ENCODE data around the gene VAV3. TPM values are rescaled to one million over a fixed set of nuclear protein-coding genes. Genes with fewer than 3 reads are reported as not detected.

VAV3 gene
- total RNA-seq, 1 experiment from 2014 or later = 2.7 TPM

- no peak for DNase-seq (ENCODE audit: low read depth, low spot score)
- in situ Hi-C loops (cut with HindIII; ENCODE audit: low pct_unique_long_range_greater_than_20kb, low sequenced_read_pairs) = no loop called here
Observed at GRCh38 chr1:107588321-107588720, 376.7 kb downstream of the VAV3 start.

DNA sequence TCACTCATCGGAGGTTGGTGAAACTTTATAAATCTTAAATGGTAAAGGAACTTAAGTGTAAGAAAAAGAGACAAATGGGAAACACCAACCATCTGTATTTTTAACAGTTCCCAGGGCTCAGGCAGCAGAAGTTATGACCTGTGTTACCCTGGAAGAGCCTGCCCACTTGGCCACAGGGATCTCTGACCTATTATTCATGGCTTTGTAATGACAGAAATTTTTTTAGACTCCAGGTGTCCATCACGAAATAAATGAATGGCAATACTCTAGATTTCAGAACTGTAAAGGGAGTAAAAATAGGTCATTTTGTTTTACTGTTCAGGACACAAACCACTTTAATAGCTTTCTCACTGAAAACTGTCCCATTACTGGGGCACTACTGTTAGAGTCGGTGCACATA lies 389.8 kb downstream of the VAV3 start:
- in situ Hi-C loops (cut with HindIII; ENCODE audit: low pct_unique_long_range_greater_than_20kb, low sequenced_read_pairs) = no loop called here

DNA sequence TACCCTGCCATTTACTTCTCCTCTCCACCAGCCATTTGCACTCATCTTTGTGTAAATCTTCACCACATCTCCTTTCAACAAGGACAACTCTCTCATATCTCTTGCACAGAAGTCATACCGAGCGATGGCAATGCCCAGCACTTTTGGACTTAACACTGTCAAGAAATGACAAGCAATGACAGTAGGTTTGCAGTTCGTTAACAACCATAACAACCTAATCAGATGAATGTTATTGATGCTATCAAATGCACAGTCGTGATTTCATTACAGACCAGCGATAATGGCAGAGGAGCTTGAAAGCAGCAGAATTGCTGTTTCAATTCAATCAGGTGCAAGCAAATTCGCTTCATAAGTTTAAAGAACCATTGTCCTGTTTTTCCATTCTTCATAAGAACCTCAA lies 390.9 kb downstream of the VAV3 start:
- in situ Hi-C loops (cut with HindIII; ENCODE audit: low pct_unique_long_range_greater_than_20kb, low sequenced_read_pairs) = no loop called here
- no peak for DNase-seq (ENCODE audit: low read depth, low spot score)

More for the DNA sequence above, 389.8 kb downstream of the VAV3 start:
- DNase-seq (ENCODE audit: low read depth, low spot score) = no peak

GRCh38 chr1:107572674-107573211 lies 392.2 kb downstream of the VAV3 start:
- in situ Hi-C loops (cut with HindIII; ENCODE audit: low pct_unique_long_range_greater_than_20kb, low sequenced_read_pairs) = no loop called here
- no peak for DNase-seq (ENCODE audit: low read depth, low spot score)

GRCh38 chr1:107570768-107571167 lies 394.2 kb downstream of the VAV3 start:
- no peak for DNase-seq (ENCODE audit: low read depth, low spot score)
- in situ Hi-C loops (cut with HindIII; ENCODE audit: low pct_unique_long_range_greater_than_20kb, low sequenced_read_pairs) = no loop called here

- in situ Hi-C loops (cut with HindIII; ENCODE audit: low pct_unique_long_range_greater_than_20kb, low sequenced_read_pairs) = no loop called here
Observed at GRCh38 chr1:107563441-107563840, 401.5 kb downstream of the VAV3 start.

DNA sequence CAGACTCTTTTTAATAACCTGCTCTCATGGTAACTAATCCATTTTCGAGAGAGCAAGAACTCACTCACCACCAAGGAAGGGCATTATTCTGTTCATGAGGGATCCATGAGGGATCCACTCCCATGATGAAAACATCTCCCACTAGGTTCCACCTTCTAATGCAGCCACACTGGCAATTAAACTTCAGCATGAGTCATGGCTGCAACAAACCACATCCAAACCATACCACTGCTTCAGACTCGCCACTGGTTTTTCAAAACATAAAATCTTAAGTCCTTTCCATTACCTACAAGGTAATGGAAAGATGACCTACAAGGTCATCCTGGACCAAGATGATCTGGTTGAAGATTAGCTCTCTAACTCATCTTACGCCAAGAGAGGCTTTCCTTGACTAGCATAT lies 405.1 kb downstream of the VAV3 start:
- no peak for DNase-seq (ENCODE audit: low read depth, low spot score)
- in situ Hi-C loops (cut with HindIII; ENCODE audit: low pct_unique_long_range_greater_than_20kb, low sequenced_read_pairs) = no loop called here

More at GRCh38 chr1:107563441-107563840, 401.5 kb downstream of the VAV3 start:
- no peak for DNase-seq (ENCODE audit: low read depth, low spot score)

DNA sequence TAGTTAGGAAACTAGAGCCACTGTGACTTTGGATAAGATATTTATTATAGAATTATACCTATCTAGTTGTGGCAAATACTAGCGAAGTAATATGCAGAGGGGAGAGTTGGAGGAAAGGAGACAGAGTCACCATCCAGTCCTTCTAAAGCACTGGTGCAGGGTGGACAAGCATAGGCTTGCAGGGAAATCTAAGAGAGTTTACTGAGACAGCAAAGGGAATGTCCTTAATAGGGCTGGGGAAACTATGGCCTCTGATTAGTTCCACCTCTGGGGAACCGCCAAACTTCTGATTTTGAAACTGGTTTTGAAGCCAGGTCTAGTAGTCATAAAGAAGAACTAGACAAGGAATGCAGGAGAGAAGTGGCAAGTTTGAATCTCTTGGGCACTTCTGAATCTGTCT lies 407.9 kb downstream of the VAV3 start:
- DNase-seq (ENCODE audit: low read depth, low spot score) = no peak
- in situ Hi-C loops (cut with HindIII; ENCODE audit: low pct_unique_long_range_greater_than_20kb, low sequenced_read_pairs) = no loop called here

DNA sequence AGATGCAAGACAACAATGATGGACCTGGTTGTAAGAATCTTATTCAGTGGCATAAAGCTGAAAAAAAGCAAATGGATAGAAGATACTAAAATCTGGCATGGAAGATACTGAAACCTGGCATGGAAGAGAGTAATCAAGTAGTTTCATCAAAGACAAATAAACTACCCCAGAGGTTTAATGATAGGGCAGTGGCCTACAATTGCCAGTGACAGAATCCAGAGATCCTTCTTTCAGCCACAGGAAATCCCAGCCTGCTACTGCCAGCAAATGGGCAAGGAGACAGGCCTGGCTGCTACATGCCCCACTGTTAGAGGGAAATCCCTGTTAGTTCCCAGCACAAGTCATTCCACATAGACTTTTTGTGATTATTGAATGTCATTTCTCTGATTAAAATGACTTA lies 409.4 kb downstream of the VAV3 start:
- in situ Hi-C loops (cut with HindIII; ENCODE audit: low pct_unique_long_range_greater_than_20kb, low sequenced_read_pairs) = no loop called here
- DNase-seq (ENCODE audit: low read depth, low spot score) = no peak

- in situ Hi-C loops (cut with HindIII; ENCODE audit: low pct_unique_long_range_greater_than_20kb, low sequenced_read_pairs) = no loop called here
- DNase-seq (ENCODE audit: low read depth, low spot score) = no peak
Observed at GRCh38 chr1:107552781-107553180, 412.2 kb downstream of the VAV3 start.

- no peak for DNase-seq (ENCODE audit: low read depth, low spot score)
- in situ Hi-C loops (cut with HindIII; ENCODE audit: low pct_unique_long_range_greater_than_20kb, low sequenced_read_pairs) = no loop called here
Observed at GRCh38 chr1:107551456-107551855, 413.5 kb downstream of the VAV3 start.

GRCh38 chr1:107550358-107550757 lies 414.6 kb downstream of the VAV3 start:
- in situ Hi-C loops (cut with HindIII; ENCODE audit: low pct_unique_long_range_greater_than_20kb, low sequenced_read_pairs) = no loop called here
- DNase-seq (ENCODE audit: low read depth, low spot score) = no peak

DNA sequence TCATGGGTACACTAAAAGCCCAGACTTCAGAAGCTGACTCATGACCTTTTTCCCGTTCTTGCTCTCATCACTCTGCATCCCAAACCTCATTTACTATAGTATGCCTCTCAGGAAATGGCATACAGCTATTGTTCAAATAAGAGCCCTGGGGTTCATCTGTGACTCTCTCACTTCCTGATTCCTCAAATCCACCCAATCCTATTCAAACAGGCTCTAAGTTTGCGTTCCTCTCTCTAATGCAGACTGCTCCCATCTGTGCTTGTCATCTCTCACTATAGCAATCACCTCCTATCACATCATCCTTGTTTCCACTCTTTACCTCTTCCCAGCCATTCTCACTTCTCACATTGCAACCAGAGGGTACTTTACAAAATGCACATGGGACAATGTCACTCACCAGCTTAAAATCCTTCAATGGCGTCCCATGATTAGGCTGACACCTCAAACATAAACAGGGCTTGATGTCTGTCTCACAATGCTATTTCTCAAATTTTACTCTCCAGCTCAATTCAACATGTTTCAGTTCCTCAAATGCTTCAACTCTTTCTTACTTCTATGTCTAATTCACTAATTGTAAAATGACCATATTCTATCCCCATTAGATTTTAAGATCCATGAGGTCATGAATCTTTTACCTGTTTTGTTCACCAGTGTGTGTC lies 415.7 kb downstream of the VAV3 start:
- in situ Hi-C loops (cut with HindIII; ENCODE audit: low pct_unique_long_range_greater_than_20kb, low sequenced_read_pairs) = no loop called here

DNA sequence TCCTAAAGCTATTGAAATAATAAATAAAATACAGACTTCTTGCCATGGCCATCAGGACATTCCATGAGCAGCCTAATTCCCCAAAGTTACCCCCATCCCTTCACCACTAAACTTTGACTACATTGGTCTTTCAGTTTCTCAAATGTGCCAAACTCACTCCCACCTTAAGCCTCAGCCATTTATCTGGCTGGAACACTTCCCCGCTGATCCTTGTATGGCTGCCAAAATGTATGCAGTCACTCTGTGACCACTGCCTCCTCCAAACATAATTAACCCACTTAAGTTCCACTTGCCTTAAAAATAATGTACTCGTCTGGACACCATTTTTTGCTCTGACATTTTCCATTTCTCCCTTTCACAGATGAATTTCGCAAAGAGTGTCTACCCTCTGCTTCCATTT lies 416.7 kb downstream of the VAV3 start:
- DNase-seq (ENCODE audit: low read depth, low spot score) = no peak
- in situ Hi-C loops (cut with HindIII; ENCODE audit: low pct_unique_long_range_greater_than_20kb, low sequenced_read_pairs) = no loop called here

More for the DNA sequence above, 415.7 kb downstream of the VAV3 start:
- no peak for DNase-seq (ENCODE audit: low read depth, low spot score)

DNA sequence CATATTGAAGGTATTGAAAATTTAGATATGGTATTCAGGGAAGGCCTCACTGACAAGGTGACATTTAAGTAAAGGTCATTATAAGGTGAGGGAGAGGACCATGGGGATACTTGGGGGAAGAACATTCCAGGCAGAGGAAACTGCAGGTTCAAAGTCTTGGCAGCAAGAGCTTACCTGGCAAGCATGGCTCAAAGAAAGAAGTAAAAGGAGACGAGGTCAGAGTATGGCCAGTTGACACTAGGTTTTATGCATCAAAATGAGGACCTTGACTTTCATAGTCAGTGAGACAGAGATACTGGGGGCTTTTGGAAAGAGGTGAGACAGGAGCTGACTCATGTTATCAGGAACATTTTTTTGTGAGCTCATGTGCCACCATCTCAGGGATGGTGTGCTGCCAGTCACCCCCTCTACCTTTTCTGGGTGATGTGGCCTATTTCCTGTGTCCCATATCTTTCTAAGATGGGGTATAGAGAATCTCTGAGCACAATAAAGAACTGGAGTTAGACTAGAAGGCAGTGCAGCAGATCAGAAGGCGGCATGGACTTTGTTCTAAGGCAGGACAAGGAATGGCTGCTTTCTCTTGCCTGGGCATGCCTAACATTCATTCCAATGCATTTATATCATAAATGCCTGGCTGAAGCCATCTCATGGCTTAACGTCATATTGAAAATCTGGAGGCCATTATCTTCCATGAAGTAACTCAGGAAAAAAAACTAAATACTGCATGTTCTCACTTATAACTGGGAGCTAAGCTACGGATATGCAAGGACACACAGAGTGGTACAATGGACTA lies 417.4 kb downstream of the VAV3 start:
- in situ Hi-C loops (cut with HindIII; ENCODE audit: low pct_unique_long_range_greater_than_20kb, low sequenced_read_pairs) = no loop called here

GRCh38 chr1:107546576-107546975 lies 418.4 kb downstream of the VAV3 start:
- in situ Hi-C loops (cut with HindIII; ENCODE audit: low pct_unique_long_range_greater_than_20kb, low sequenced_read_pairs) = no loop called here
- DNase-seq (ENCODE audit: low read depth, low spot score) = no peak

More for the DNA sequence above, 417.4 kb downstream of the VAV3 start:
- DNase-seq (ENCODE audit: low read depth, low spot score) = no peak

DNA sequence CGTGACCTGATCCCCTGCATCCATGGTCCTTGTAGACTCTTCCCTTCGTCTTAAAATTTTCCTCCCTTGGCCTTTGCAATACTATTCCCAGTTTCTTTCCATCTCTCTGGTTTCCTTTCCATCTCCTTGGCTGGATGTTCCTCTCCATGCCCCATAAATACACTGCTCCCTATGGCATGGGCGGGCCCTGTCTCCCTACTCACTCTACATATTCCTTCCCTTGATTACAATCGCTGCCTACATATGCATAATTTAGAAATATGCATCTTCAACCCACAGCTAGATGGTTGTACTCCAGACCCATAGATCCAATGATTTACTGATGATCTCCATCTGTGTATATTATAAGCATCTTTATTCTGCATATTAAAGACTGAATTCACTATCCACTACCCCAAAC lies 419.1 kb downstream of the VAV3 start:
- in situ Hi-C loops (cut with HindIII; ENCODE audit: low pct_unique_long_range_greater_than_20kb, low sequenced_read_pairs) = no loop called here
- no peak for DNase-seq (ENCODE audit: low read depth, low spot score)

GRCh38 chr1:107545056-107545577 lies 419.9 kb downstream of the VAV3 start:
- in situ Hi-C loops (cut with HindIII; ENCODE audit: low pct_unique_long_range_greater_than_20kb, low sequenced_read_pairs) = no loop called here
- DNase-seq (ENCODE audit: low read depth, low spot score) = no peak

- in situ Hi-C loops (cut with HindIII; ENCODE audit: low pct_unique_long_range_greater_than_20kb, low sequenced_read_pairs) = no loop called here
Observed at GRCh38 chr1:107544285-107544684, 420.7 kb downstream of the VAV3 start.

More at GRCh38 chr1:107544285-107544684, 420.7 kb downstream of the VAV3 start:
- DNase-seq (ENCODE audit: low read depth, low spot score) = no peak

All from SK-MEL-5 (cell line).